Kidney epithelial cell (primary cell): ENCODE data around the gene TOR1AIP2. TPM values are rescaled to one million over a fixed set of nuclear protein-coding genes. Genes with fewer than 3 reads are reported as not detected.
"Not testable (repeated sequence)": the region's sequence is repeated elsewhere in the genome, so short reads cannot be mapped to it uniquely, and the experiment has no call there.

Experiments
- DNase-seq: peaks from one replicate; pipeline ENCODE4 v3.0.0-alpha.2; 2010; ENCODE audit warnings: low read depth
- H3K27me3 ChIP-seq: 2 replicates; pipeline ENCODE4 v1.6.0; 2011; ENCODE audit warnings: low read length; ENCODE audit not compliant: control insufficient read depth, insufficient read depth
- H3K36me3 ChIP-seq: 2 replicates; pipeline ENCODE4 v1.5.1; 2011; ENCODE audit warnings: low read length; ENCODE audit not compliant: control insufficient read depth, insufficient read depth
- H3K4me3 ChIP-seq: 2 replicates; pipeline ENCODE4 v1.5.1; 2011; ENCODE audit warnings: low read depth, mild to moderate bottlenecking, control low read depth, low read length
- CTCF ChIP-seq: IDR thresholded peaks from 2 replicates; pipeline ENCODE4 v1.5.1; 2011; ENCODE audit warnings: mild to moderate bottlenecking, moderate library complexity, low read length, control low read depth, inconsistent platforms; ENCODE audit not compliant: insufficient read depth, poor library complexity, severe bottlenecking
- total RNA-seq: library from RNA; depleted of rRNA; stranded (reverse); fragments of >200 nt; gene quantifications from 2 replicates; pipeline ENCODE4 v1.2.3, GENCODE V29; 2015

Gene TOR1AIP2
- total RNA-seq, 1 donor from 2014 or later = 64.1 TPM

- DNase-seq = no peak
- Histone ChIP-seq H3K4me3 (no peak overlapping the region), H3K27me3 (no peaks in the 10 kb centered on the region), H3K36me3 (peaks cover 2% of the 10 kb centered on the region)
- TF ChIP-seq CTCF = no peak
Observed at GRCh38 chr1:179840107-179840506, 37.5 kb downstream of the TOR1AIP2 start.

- H3K4me3 ChIP-seq, DNase-seq, H3K27me3 ChIP-seq, H3K36me3 ChIP-seq: not testable (repeated sequence)
Observed at GRCh38 chr1:179836686-179837445, 40.7 kb downstream of the TOR1AIP2 start.

- Histone ChIP-seq H3K27me3 (no peaks in the 10 kb centered on the region), H3K4me3 (no peak overlapping the region), H3K36me3 (no peaks in the 10 kb centered on the region)
- DNase-seq = peak; percentile 45
- no peak for TF ChIP-seq CTCF
Observed at GRCh38 chr1:179831852-179832699, 45.5 kb downstream of the TOR1AIP2 start.

GRCh38 chr1:179831225-179831624 is 46.4 kb downstream of the TOR1AIP2 start:
- Histone ChIP-seq H3K36me3 (no peaks in the 10 kb centered on the region), H3K4me3 (no peak overlapping the region), H3K27me3 (no peaks in the 10 kb centered on the region)
- DNase-seq = no peak
- no peak for TF ChIP-seq CTCF

- Histone ChIP-seq H3K4me3 (no peak overlapping the region), H3K27me3 (no peaks in the 10 kb centered on the region), H3K36me3 (no peaks in the 10 kb centered on the region)
- no peak for TF ChIP-seq CTCF
- DNase-seq = no peak
Observed at GRCh38 chr1:179828554-179829110, 49.0 kb downstream of the TOR1AIP2 start.

GRCh38 chr1:179826626-179827280 is 50.9 kb downstream of the TOR1AIP2 start:
- no peak for DNase-seq
- TF ChIP-seq CTCF = no peak
- no peaks in the 10 kb centered on the region for H3K27me3 ChIP-seq

More at GRCh38 chr1:179826626-179827280, 50.9 kb downstream of the TOR1AIP2 start:
- no peaks in the 10 kb centered on the region for H3K36me3 ChIP-seq
- H3K4me3 ChIP-seq = no peak overlapping the region
